ENCODE results near the gene HS1BP3.

GRCh38 chr2:20576598-20577115, 74.2 kb downstream of the HS1BP3 start:
- no peak for TF ChIP-seq POLR2A (IDR thresholded peaks at IDR 0.05)
- TF ChIP-seq, protein P1, sequence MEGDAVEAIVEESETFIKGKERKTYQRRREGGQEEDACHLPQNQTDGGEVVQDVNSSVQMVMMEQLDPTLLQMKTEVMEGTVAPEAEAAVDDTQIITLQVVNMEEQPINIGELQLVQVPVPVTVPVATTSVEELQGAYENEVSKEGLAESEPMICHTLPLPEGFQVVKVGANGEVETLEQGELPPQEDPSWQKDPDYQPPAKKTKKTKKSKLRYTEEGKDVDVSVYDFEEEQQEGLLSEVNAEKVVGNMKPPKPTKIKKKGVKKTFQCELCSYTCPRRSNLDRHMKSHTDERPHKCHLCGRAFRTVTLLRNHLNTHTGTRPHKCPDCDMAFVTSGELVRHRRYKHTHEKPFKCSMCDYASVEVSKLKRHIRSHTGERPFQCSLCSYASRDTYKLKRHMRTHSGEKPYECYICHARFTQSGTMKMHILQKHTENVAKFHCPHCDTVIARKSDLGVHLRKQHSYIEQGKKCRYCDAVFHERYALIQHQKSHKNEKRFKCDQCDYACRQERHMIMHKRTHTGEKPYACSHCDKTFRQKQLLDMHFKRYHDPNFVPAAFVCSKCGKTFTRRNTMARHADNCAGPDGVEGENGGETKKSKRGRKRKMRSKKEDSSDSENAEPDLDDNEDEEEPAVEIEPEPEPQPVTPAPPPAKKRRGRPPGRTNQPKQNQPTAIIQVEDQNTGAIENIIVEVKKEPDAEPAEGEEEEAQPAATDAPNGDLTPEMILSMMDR (IDR thresholded peaks at IDR 0.05): no peak
- TF ChIP-seq POLR2AphosphoS5 (IDR thresholded peaks at IDR 0.05; ENCODE audit: insufficient read depth in 1 of 2, low read depth in 1 of 2): no peak
